GM23338 (cell line): ENCODE results near the gene FAN1.

Experiments used
- CTCF ChIP-seq, 2 experiments: fragments of 200-600 bp in 1 of 2; sonication (generic) in 1 of 2; conservative IDR thresholded peaks; 2 replicates each; pipeline versions ENCODE4 v1.5.1 to v1.6.1; 2016 to 2017; ENCODE audit warnings: antibody characterized with exemption in 2 of 2, low read depth in 2 of 2, mild to moderate bottlenecking in 2 of 2, moderate library complexity in 1 of 2
- EZH2 ChIP-seq: fragments of 200-600 bp; sonication (generic); IDR thresholded peaks from one replicate; pipeline ENCODE4 v1.8.0; 2017; ENCODE audit warnings: antibody characterized with exemption, mild to moderate bottlenecking, low read depth; ENCODE audit not compliant: unreplicated experiment
- EZH2phosphoT487 ChIP-seq: fragments of 200-600 bp; sonication (generic); IDR thresholded peaks from one replicate; pipeline ENCODE4 v1.8.1; 2018; ENCODE audit warnings: antibody characterized with exemption; ENCODE audit not compliant: unreplicated experiment
- POLR2AphosphoS5 ChIP-seq: IDR thresholded peaks from 2 replicates; pipeline ENCODE4 v1.6.1; 2016; ENCODE audit warnings: antibody characterized with exemption, low read depth

- TF ChIP-seq POLR2AphosphoS5: no peak
- no peak for TF ChIP-seq CTCF (conservative IDR thresholded peaks at IDR 0.05; ENCODE audit: low read depth in 2 of 2)
- TF ChIP-seq EZH2: no peak
- TF ChIP-seq EZH2phosphoT487: no peak
These were observed 16.3 kb downstream of the FAN1 start for GRCh38 chr15:30919877-30920550.
